ENCODE results near the gene HPSE2.
"Not testable (repeated sequence)": the region's sequence is repeated elsewhere in the genome, so short reads cannot be mapped to it uniquely, and the experiment has no call there.

HPSE2 gene

GRCh38 chr10:98509745-98510144 is 725.9 kb downstream of the HPSE2 start:
- Histone ChIP-seq H3K27ac (ENCODE audit: low read depth, low read length) (no peak overlapping the region), H3K9ac (ENCODE audit: low read length) (no peak overlapping the region), H3K4me1 (ENCODE audit: control insufficient read depth, insufficient read depth, low read length) (no peaks in the 10 kb centered on the region), H3K27me3 (ENCODE audit: control insufficient read depth, insufficient read depth, low read length) (no peaks in the 10 kb centered on the region), H3K4me3 (ENCODE audit: low read length) (no peak overlapping the region), H3K36me3 (ENCODE audit: control insufficient read depth, insufficient read depth, low read length) (no peaks in the 10 kb centered on the region)

GRCh38 chr10:98502535-98502934 is 733.1 kb downstream of the HPSE2 start:
- H3K9ac ChIP-seq (ENCODE audit: low read length); H3K27me3 ChIP-seq (ENCODE audit: control insufficient read depth, insufficient read depth, low read length); H3K4me3 ChIP-seq (ENCODE audit: low read length); H3K36me3 ChIP-seq (ENCODE audit: control insufficient read depth, insufficient read depth, low read length); H3K27ac ChIP-seq (ENCODE audit: low read depth, low read length); H3K4me1 ChIP-seq (ENCODE audit: control insufficient read depth, insufficient read depth, low read length): not testable (repeated sequence)

GRCh38 chr10:98492763-98493162 is 742.9 kb downstream of the HPSE2 start:
- H3K27me3 ChIP-seq (ENCODE audit: control insufficient read depth, insufficient read depth, low read length) = no peaks in the 10 kb centered on the region
- H3K9ac ChIP-seq (ENCODE audit: low read length) = no peak overlapping the region
- no peak overlapping the region for H3K27ac ChIP-seq (ENCODE audit: low read depth, low read length)
- H3K4me3 ChIP-seq (ENCODE audit: low read length) = no peak overlapping the region
- no peaks in the 10 kb centered on the region for H3K4me1 ChIP-seq (ENCODE audit: control insufficient read depth, insufficient read depth, low read length)
- H3K36me3 ChIP-seq (ENCODE audit: control insufficient read depth, insufficient read depth, low read length) = no peaks in the 10 kb centered on the region

DNA sequence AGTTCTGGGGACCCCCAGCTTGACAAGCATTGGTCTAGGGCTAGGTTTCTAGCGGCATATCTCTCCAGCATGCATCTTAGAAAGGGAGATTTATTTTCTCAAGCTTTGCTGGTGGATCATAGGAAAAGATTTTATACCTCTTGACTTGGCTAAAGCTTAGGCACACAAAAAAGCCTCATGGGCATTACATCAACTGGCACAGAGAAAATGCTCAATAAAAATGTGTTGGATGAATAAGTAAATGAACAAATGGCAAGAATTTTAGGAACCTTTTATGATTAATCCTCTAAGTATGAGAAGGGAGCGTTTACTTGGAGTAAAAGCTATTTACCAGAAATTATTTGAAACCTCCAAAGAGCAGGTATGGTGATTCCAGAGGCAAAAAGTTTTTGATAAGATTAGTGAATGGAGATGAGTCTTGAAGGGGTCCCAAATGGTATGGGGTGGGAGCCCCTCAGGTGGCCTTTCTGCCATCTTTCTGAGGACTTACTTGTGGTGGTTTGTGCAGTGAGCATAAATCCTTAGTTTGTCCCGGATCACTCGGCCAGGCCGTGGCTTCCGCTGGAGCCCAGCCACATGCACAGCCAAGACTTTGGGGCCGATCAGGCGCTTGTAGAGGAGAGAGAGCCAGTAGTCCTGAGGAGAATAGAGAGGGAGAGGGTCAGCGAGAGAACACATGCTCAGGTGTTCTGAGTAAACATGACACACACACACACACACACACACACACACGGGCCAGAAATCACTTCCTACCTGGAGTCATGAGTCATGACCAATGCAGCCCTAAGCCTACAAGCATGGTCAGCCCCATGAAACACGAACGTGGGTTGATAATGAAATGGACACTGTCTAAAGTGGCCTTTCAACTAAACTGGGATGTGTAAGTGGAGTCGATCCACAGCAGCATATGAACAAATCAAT is 745.8 kb downstream of the HPSE2 start:
- no peaks in the 10 kb centered on the region for H3K4me1 ChIP-seq (ENCODE audit: control insufficient read depth, insufficient read depth, low read length)
- H3K9ac ChIP-seq (ENCODE audit: low read length) = no peak overlapping the region
- no peak overlapping the region for H3K4me3 ChIP-seq (ENCODE audit: low read length)
- H3K36me3 ChIP-seq (ENCODE audit: control insufficient read depth, insufficient read depth, low read length) = no peaks in the 10 kb centered on the region
- no peak overlapping the region for H3K27ac ChIP-seq (ENCODE audit: low read depth, low read length)
- no peaks in the 10 kb centered on the region for H3K27me3 ChIP-seq (ENCODE audit: control insufficient read depth, insufficient read depth, low read length)

- H3K4me1 ChIP-seq (ENCODE audit: control insufficient read depth, insufficient read depth, low read length) = no peaks in the 10 kb centered on the region
- H3K27me3 ChIP-seq (ENCODE audit: control insufficient read depth, insufficient read depth, low read length) = no peaks in the 10 kb centered on the region
- H3K36me3 ChIP-seq (ENCODE audit: control insufficient read depth, insufficient read depth, low read length) = no peaks in the 10 kb centered on the region
- no peak overlapping the region for H3K9ac ChIP-seq (ENCODE audit: low read length)
- H3K27ac ChIP-seq (ENCODE audit: low read depth, low read length) = no peak overlapping the region
- H3K4me3 ChIP-seq (ENCODE audit: low read length) = no peak overlapping the region
Measured at GRCh38 chr10:98488669-98489430, 746.8 kb downstream of the HPSE2 start.

DNA sequence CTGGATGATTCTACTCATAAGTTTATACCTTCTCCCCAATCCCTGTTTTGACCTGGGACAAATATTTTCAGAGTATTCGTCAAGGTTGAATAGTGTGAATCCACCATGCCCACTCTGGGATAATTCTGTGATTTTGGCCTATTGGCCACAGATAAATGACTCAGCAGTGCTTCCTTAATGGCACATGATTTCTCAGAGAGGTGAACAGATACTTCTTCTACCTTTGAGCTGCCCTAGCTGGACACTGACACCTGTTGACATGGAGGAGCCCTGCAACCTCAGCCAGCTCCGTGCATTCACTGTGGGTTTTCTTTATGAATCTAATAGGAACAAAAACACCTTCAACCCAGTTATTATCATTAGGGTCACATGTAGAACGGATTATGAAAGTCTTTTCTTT is 748.0 kb downstream of the HPSE2 start:
- Histone ChIP-seq H3K4me3 (ENCODE audit: low read length) (no peak overlapping the region), H3K27ac (ENCODE audit: low read depth, low read length) (no peak overlapping the region), H3K9ac (ENCODE audit: low read length) (no peak overlapping the region), H3K27me3 (ENCODE audit: control insufficient read depth, insufficient read depth, low read length) (no peaks in the 10 kb centered on the region), H3K4me1 (ENCODE audit: control insufficient read depth, insufficient read depth, low read length) (no peaks in the 10 kb centered on the region), H3K36me3 (ENCODE audit: control insufficient read depth, insufficient read depth, low read length) (no peaks in the 10 kb centered on the region)

DNA sequence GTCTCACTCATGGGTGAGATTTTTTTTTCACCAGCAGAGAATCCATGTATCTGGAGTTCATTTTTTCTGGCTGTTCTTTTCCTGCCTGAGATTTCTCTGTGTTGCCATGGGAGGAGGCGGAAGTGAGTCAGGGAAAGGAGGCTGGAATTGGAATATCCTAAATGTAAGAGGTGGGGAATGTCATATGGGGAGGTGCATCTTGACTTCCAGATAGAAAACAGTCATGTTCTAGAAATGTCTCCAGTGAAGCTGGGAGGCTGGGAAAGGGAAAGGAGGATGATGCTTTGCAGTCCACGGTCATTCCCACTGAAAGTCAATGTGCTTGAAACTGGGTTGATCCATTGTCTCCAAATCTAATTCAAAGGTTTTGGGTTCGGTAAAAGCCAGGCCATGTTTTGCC is 749.2 kb downstream of the HPSE2 start:
- Histone ChIP-seq H3K27ac (ENCODE audit: low read depth, low read length) (no peak overlapping the region), H3K4me3 (ENCODE audit: low read length) (no peak overlapping the region)

GRCh38 chr10:98485959-98486358 is 749.7 kb downstream of the HPSE2 start:
- Histone ChIP-seq H3K4me3 (ENCODE audit: low read length) (no peak overlapping the region), H3K27me3 (ENCODE audit: control insufficient read depth, insufficient read depth, low read length) (no peaks in the 10 kb centered on the region), H3K4me1 (ENCODE audit: control insufficient read depth, insufficient read depth, low read length) (no peaks in the 10 kb centered on the region), H3K27ac (ENCODE audit: low read depth, low read length) (no peak overlapping the region), H3K9ac (ENCODE audit: low read length) (no peak overlapping the region), H3K36me3 (ENCODE audit: control insufficient read depth, insufficient read depth, low read length) (no peaks in the 10 kb centered on the region)

More for the DNA sequence above, 749.2 kb downstream of the HPSE2 start:
- Histone ChIP-seq H3K36me3 (ENCODE audit: control insufficient read depth, insufficient read depth, low read length) (no peaks in the 10 kb centered on the region), H3K27me3 (ENCODE audit: control insufficient read depth, insufficient read depth, low read length) (no peaks in the 10 kb centered on the region), H3K9ac (ENCODE audit: low read length) (no peak overlapping the region), H3K4me1 (ENCODE audit: control insufficient read depth, insufficient read depth, low read length) (no peaks in the 10 kb centered on the region)

GRCh38 chr10:98483658-98484057 is 752.0 kb downstream of the HPSE2 start:
- Histone ChIP-seq H3K27me3 (ENCODE audit: control insufficient read depth, insufficient read depth, low read length) (no peaks in the 10 kb centered on the region), H3K27ac (ENCODE audit: low read depth, low read length) (no peak overlapping the region), H3K36me3 (ENCODE audit: control insufficient read depth, insufficient read depth, low read length) (no peaks in the 10 kb centered on the region), H3K4me1 (ENCODE audit: control insufficient read depth, insufficient read depth, low read length) (no peaks in the 10 kb centered on the region), H3K4me3 (ENCODE audit: low read length) (no peak overlapping the region), H3K9ac (ENCODE audit: low read length) (no peak overlapping the region)

GRCh38 chr10:98482096-98482495 is 753.6 kb downstream of the HPSE2 start:
- no peaks in the 10 kb centered on the region for H3K27me3 ChIP-seq (ENCODE audit: control insufficient read depth, insufficient read depth, low read length)
- H3K36me3 ChIP-seq (ENCODE audit: control insufficient read depth, insufficient read depth, low read length) = no peaks in the 10 kb centered on the region
- H3K27ac ChIP-seq (ENCODE audit: low read depth, low read length) = no peak overlapping the region
- no peaks in the 10 kb centered on the region for H3K4me1 ChIP-seq (ENCODE audit: control insufficient read depth, insufficient read depth, low read length)
- no peak overlapping the region for H3K4me3 ChIP-seq (ENCODE audit: low read length)
- H3K9ac ChIP-seq (ENCODE audit: low read length) = no peak overlapping the region

GRCh38 chr10:98481404-98481945 is 754.2 kb downstream of the HPSE2 start:
- Histone ChIP-seq H3K4me3 (ENCODE audit: low read length) (no peak overlapping the region), H3K27me3 (ENCODE audit: control insufficient read depth, insufficient read depth, low read length) (no peaks in the 10 kb centered on the region), H3K4me1 (ENCODE audit: control insufficient read depth, insufficient read depth, low read length) (no peaks in the 10 kb centered on the region)

GRCh38 chr10:98478430-98479222 is 757.0 kb downstream of the HPSE2 start:
- H3K27me3 ChIP-seq (ENCODE audit: control insufficient read depth, insufficient read depth, low read length) = no peaks in the 10 kb centered on the region
- no peak overlapping the region for H3K4me3 ChIP-seq (ENCODE audit: low read length)
- H3K4me1 ChIP-seq (ENCODE audit: control insufficient read depth, insufficient read depth, low read length) = no peaks in the 10 kb centered on the region
- H3K9ac ChIP-seq (ENCODE audit: low read length) = no peak overlapping the region
- no peak overlapping the region for H3K27ac ChIP-seq (ENCODE audit: low read depth, low read length)
- no peaks in the 10 kb centered on the region for H3K36me3 ChIP-seq (ENCODE audit: control insufficient read depth, insufficient read depth, low read length)

More at GRCh38 chr10:98481404-98481945, 754.2 kb downstream of the HPSE2 start:
- no peak overlapping the region for H3K9ac ChIP-seq (ENCODE audit: low read length)
- no peaks in the 10 kb centered on the region for H3K36me3 ChIP-seq (ENCODE audit: control insufficient read depth, insufficient read depth, low read length)
- no peak overlapping the region for H3K27ac ChIP-seq (ENCODE audit: low read depth, low read length)
